ENCODE measurements around the gene DNAJC24. TPM values are rescaled to one million over a fixed set of nuclear protein-coding genes. Genes with fewer than 3 reads are reported as not detected.

Gene DNAJC24
- polyA plus RNA-seq, 1 donor from 2014 or later = 47.3 TPM

- Histone ChIP-seq H2AFZ (ENCODE audit: low read depth, low read length) (no peak overlapping the region), H3K4me2 (ENCODE audit: low read length) (no peak overlapping the region), H3K9me3 (ENCODE audit: low read length) (no peaks in the 10 kb centered on the region), H3K4me3 (ENCODE audit: low read length) (no peak overlapping the region), H3K79me2 (replicated peaks; ENCODE audit: insufficient read depth, low read length) (no peaks in the 10 kb centered on the region), H3K9ac (ENCODE audit: low read length) (no peak overlapping the region), H3K27ac (ENCODE audit: low read length) (no peak overlapping the region), H3F3A (ENCODE audit: insufficient read depth, low read length, poor library complexity, severe bottlenecking) (no peaks in the 10 kb centered on the region), H3K36me3 (ENCODE audit: insufficient read depth, low read length) (no peaks in the 10 kb centered on the region), H4K20me1 (ENCODE audit: insufficient read depth) (no peaks in the 10 kb centered on the region), H3K27me3 (ENCODE audit: insufficient read depth, low read depth, low read length) (no peaks in the 10 kb centered on the region), H3K9me2 (ENCODE audit: insufficient read depth, low read length) (no peaks in the 10 kb centered on the region)
- TF ChIP-seq SMC3 (conservative IDR thresholded peaks at IDR 0.05; ENCODE audit: poor library complexity) = no peak
- TF ChIP-seq POLR2AphosphoS5 (IDR thresholded peaks at IDR 0.05) = no peak
- TF ChIP-seq EZH2 (IDR thresholded peaks at IDR 0.05; ENCODE audit: borderline replicate concordance, insufficient read depth, low read length, poor library complexity, severe bottlenecking) = no peak
- no peak for TF ChIP-seq EP300 (conservative IDR thresholded peaks at IDR 0.05; ENCODE audit: poor library complexity, severe bottlenecking)
- TF ChIP-seq CTCF (IDR thresholded peaks at IDR 0.05; ENCODE audit: poor library complexity, severe bottlenecking) = no peak
- TF ChIP-seq MXI1 (conservative IDR thresholded peaks at IDR 0.05; ENCODE audit: poor library complexity, severe bottlenecking) = no peak
- TF ChIP-seq RAD21 (conservative IDR thresholded peaks at IDR 0.05) = no peak
- no peak for TF ChIP-seq REST (IDR thresholded peaks at IDR 0.05; ENCODE audit: borderline replicate concordance)
- no peak for TF ChIP-seq TAF1 (IDR thresholded peaks at IDR 0.05; ENCODE audit: low read depth)
These were observed 79.4 kb downstream of the DNAJC24 start for GRCh38 chr11:31449040-31449439.

- Histone ChIP-seq H3F3A (ENCODE audit: insufficient read depth, low read length, poor library complexity, severe bottlenecking) (no peaks in the 10 kb centered on the region), H3K27me3 (ENCODE audit: insufficient read depth, low read depth, low read length) (no peaks in the 10 kb centered on the region), H3K9me2 (ENCODE audit: insufficient read depth, low read length) (no peaks in the 10 kb centered on the region), H4K20me1 (ENCODE audit: insufficient read depth) (no peaks in the 10 kb centered on the region), H3K4me3 (ENCODE audit: low read length) (no peak overlapping the region), H3K79me2 (replicated peaks; ENCODE audit: insufficient read depth, low read length) (no peaks in the 10 kb centered on the region), H2AFZ (ENCODE audit: low read depth, low read length) (no peak overlapping the region), H3K9me3 (ENCODE audit: low read length) (no peaks in the 10 kb centered on the region), H3K27ac (ENCODE audit: low read length) (no peak overlapping the region), H3K9ac (ENCODE audit: low read length) (no peak overlapping the region), H3K36me3 (ENCODE audit: insufficient read depth, low read length) (no peaks in the 10 kb centered on the region), H3K4me2 (ENCODE audit: low read length) (no peak overlapping the region)
- TF ChIP-seq EP300 (conservative IDR thresholded peaks at IDR 0.05; ENCODE audit: poor library complexity, severe bottlenecking) (no peak), POLR2AphosphoS5 (IDR thresholded peaks at IDR 0.05) (no peak), EZH2 (IDR thresholded peaks at IDR 0.05; ENCODE audit: borderline replicate concordance, insufficient read depth, low read length, poor library complexity, severe bottlenecking) (no peak), CTCF (IDR thresholded peaks at IDR 0.05; ENCODE audit: poor library complexity, severe bottlenecking) (no peak)
These were observed 81.2 kb downstream of the DNAJC24 start for GRCh38 chr11:31450841-31451240.
